GM19193 (cell line): ENCODE measurements around the gene SMIM12.

Experiments used
- POLR2A ChIP-seq: IDR thresholded peaks from 4 replicates; pipeline ENCODE4 v1.6.1; 2011; ENCODE audit not compliant: insufficient read depth, insufficient read length; ENCODE audit errors: extremely low read depth

SMIM12 gene

DNA sequence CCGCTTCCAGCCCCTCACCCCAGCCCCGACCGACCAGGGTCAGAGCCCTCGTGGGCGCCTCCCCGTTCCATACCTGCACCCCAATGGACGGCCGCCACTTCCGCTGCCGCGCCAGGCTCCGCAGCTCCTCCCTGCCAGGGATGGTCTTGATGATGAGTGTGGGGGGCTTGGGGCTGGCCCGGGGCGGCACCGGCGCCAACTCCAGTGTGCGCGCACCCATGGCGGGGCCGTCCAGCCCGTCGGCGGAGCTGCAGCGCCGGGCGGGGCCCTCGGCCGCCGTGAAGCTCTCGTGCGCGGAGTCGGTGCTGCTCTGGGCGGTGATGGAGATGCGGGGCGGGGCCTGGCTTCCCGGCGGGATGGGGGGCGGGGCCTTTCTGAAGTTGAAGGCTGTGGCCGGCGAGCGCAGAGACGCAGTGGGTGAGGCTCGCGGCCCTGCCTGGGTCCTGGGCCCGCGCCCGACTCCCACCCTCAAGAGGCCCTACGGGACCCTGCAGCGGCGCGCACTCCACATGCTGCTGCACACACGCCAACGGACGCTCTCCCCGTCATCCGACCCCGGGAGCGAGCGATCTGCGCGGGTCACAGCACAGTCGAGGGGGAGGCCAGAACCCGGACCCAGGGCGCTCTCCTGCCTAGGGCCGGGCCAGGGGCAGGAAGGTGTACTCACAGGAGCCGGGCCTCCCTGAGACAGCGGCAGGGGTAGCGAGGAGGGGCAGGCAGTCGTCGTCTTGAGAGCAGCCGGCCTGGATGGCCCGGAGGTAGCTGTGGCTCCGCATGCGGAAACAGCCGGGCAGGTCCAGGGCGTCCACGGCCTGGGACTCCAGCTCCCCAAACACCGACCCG is 26.1 kb upstream of the SMIM12 start:
- TF ChIP-seq POLR2A, result no peak

DNA sequence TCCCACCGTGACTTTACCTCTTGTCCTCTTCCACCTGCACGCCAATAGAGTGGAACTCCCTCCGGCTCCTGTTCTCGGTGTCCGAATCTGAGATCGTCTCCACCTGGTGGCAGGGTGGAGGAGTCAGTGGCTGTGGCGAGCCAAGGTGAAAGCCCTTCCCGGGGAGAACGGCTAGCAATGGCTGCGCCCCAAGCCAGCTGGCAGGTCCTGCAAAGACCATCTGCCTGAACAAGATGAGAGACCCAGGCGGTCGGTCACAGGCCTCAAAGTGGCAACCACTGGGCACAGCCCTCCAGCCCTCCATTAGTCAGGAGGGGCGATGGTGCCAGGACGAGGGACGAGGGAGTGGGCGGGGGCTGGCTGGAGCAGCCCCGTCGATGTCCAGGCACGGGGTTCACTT is 25.4 kb upstream of the SMIM12 start:
- no peak for TF ChIP-seq POLR2A

- TF ChIP-seq POLR2A, result no peak
These were observed 25.0 kb upstream of the SMIM12 start for GRCh38 chr1:34884536-34884935.

GRCh38 chr1:34879230-34879629 is 19.7 kb upstream of the SMIM12 start:
- TF ChIP-seq POLR2A, result no peak

GRCh38 chr1:34876406-34876805 is 16.9 kb upstream of the SMIM12 start:
- no peak for TF ChIP-seq POLR2A

GRCh38 chr1:34874296-34874952 is 14.9 kb upstream of the SMIM12 start:
- no peak for TF ChIP-seq POLR2A

GRCh38 chr1:34872133-34872503 is 12.6 kb upstream of the SMIM12 start:
- TF ChIP-seq POLR2A, result no peak

DNA sequence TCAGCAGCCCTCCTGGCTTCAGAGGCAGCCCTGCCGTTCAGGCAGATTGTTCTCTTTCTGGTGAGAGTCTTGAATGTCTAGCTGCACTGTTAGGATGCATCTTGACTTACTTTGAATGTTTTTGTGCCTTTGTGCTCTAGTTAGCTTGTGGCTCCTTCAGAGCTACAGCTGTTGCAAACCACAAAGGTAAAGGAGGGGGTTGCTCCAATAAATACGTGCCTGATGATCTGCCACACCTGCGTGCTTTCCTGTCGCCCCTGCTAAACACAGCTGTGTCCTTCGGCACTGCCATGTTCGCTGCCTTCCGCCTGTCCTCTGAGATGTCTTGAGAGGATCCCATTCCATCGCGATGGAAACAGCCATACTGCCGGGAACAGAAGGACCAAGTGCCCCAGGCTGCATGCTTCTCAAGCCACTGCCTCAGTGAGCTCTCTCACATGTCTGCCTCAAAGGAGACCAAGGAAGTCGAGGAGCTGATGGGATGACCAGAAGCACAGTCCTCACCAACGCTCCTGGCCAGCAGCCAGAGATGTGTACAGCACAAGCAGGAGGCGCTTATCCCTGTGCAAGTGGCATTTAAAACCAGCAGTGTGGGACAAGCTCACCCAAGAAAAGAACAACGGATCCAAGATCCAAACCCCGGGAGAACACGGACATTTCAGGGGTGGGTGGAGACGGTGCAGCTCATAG is 12.0 kb upstream of the SMIM12 start:
- no peak for TF ChIP-seq POLR2A

DNA sequence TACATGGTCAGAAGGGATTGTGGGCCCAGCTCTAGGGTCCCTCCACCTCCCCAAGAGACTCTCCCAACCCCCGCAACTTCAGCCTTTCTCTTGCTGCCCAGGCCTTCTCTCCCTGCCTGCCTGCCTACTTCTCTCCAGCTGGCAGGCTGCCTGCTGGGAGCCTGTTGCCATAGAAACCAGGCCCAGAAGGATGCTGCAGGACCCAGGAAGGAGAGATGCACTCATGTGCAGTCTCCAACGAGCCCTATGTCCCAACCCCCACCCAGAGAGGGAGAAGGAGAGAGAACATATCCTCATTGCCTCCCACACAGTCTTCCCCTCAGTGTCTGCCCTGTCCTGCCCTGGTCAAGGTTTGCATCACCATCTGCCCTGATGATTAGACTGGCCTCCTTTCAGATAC is 10.8 kb upstream of the SMIM12 start:
- TF ChIP-seq POLR2A, result no peak

GRCh38 chr1:34869760-34870159 is 10.2 kb upstream of the SMIM12 start:
- no peak for TF ChIP-seq POLR2A

DNA sequence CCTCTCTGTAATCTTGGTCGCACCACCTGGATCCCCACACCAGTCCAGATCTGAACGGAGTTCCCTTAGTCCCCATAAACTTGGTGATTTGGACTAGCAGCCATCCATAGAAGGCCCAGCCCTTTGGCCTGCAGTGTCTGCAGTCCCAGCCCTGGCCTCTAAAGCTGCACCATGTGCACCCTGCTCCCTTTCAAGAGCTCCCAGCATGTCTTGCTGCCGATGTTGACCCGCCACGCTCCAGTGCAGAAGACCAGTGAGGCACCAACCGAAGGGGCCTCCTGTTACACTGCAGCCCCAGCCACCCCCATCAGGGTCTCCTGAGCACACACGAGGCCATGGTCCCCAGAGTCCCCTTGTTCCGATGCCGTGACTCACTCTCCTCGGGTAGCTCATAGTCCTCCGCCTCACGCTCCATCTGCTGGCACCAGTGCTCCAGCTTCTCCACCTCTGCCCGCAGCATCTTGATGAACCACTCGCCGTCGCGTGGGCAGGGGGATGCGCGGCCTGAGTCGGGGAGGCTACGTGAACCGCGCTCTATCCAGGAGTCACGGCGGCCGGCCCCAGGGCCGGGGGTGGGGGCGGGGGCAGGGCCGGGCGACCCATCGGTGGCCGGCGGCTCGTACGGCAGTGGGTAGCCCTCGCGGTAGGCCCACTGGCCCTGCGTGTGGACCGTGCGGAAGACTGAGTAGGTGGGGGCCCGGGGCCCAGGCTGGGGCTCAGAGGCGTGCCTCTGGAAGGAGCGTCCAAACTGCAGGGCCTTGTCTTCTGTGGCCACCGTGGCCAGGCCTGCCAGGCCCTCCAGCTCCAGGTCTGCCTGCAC is 8.9 kb upstream of the SMIM12 start:
- TF ChIP-seq POLR2A, result no peak

DNA sequence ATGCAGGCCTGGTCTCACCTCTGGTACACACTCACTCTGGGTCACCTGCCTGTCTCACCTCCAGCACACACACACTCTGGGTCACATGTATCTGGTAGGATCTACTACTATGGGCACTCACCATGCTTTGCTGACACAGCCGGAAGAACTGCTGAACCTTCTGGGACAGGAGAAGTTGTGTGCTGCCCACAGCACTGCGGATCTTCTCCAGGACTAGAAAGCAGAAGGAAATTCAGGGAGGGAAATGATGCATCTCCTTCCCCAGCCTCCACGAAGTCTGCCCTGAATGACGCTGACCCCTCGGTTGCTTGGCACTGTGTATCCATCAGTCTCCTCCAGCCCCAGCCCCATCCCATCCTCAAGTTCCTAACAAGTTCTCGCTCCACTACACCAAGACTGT is 7.9 kb upstream of the SMIM12 start:
- no peak for TF ChIP-seq POLR2A

DNA sequence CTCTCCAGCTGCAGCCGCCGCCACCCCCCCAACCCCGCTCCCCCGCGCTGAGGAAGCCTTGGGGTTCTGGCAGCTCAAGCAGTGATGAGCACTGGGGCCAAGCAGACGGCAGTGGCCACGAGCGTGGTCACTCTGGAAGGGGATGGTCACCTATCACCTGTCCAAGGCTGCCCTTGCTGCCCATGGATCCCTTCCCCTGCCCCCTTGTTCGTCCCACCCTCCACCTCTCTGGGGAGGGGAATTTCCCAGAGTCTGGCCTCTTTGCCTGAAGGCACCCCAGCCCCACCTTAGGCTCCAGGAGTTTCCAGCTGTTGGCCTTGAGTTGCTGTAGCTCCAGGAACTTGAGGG is 7.2 kb upstream of the SMIM12 start:
- TF ChIP-seq POLR2A, result no peak

DNA sequence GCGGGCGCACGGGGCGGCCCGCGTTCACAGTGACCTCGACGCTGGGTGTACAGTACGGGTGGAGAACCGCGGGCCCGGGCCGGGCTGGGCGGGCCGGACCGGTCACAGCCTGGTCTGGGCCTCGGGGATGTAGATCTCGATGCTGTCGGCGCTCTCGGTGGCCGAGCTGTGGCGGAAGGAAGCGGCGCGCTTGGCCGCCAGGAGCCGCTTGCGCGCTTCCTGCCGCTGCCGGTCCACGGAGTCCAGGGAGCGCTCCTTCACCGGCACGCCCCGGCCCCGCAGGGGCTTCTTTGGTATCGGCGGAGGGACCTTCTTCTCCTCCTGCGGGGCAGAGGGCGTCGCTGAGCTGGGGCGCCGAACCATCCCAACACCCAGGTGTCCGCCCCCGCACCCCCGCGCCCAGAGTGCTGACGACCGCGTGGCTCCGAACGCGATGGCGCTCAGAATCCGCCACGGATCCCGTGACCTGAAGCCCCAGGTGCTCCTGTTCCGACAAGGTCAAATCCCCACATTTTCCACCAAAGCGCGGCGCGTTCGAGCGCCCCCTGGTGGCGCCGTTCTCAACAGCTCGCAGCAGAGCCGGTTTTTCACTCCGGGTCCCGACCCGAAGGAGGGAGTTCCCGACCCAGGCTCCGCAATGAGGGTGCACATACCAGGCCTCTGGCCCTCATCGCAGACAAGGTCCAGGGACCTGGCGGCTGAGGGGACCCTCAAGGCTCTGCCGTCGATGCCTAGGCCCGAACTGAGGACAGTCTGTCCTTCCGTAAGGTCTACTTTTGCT is 6.6 kb upstream of the SMIM12 start:
- TF ChIP-seq POLR2A, result peak; percentile 69
